Activated CD4-positive, alpha-beta memory T cell treated with anti-CD3 and anti-CD28 coated beads, Interleukin-2, amount 10 ng/mL, durations not matched to agents 7 days and 5 days (primary cell): Measurements from ENCODE around the gene PKD2. TPM values are rescaled to one million over a fixed set of nuclear protein-coding genes. Genes with fewer than 3 reads are reported as not detected.
"Not testable (repeated sequence)": the region's sequence is repeated elsewhere in the genome, so short reads cannot be mapped to it uniquely, and the experiment has no call there.

Experiments
- CTCF ChIA-PET: fragments of 350-600 bp; sonication (Branson Sonifier 250); formaldehyde crosslinking; loops from one replicate; lab custom pipeline; 2021; ENCODE audit warnings: antibody characterized with exemption, inconsistent platforms; lab: Charles Lee
- POLR2A ChIA-PET: fragments of 350-600 bp; sonication (Branson Sonifier 250); formaldehyde crosslinking; loops from one replicate; lab custom pipeline; 2021; ENCODE audit warnings: antibody characterized with exemption; lab: Charles Lee
- DNase-seq: peaks from one replicate; pipeline ENCODE4 v3.0.0-alpha.2; 2020
- H3K27ac Mint-ChIP-seq: one replicate; pipeline ENCODE4 v1.8.0; 2021; ENCODE audit warnings: mild to moderate bottlenecking, mixed read lengths
- H3K27me3 Mint-ChIP-seq: one replicate; pipeline ENCODE4 v1.8.0; 2021; ENCODE audit warnings: mixed read lengths
- H3K36me3 Mint-ChIP-seq: one replicate; pipeline ENCODE4 v1.8.0; 2021; ENCODE audit warnings: low read depth, mixed read lengths
- H3K4me1 Mint-ChIP-seq: one replicate; pipeline ENCODE4 v1.8.0; 2021; ENCODE audit warnings: mixed read lengths
- H3K4me3 Mint-ChIP-seq: one replicate; pipeline ENCODE4 v1.8.0; 2021; ENCODE audit warnings: mild to moderate bottlenecking, mixed read lengths
- H3K9me3 Mint-ChIP-seq: one replicate; pipeline ENCODE4 v1.8.0; 2021; ENCODE audit warnings: mixed read lengths
- total RNA-seq, 2 experiments: library from RNA; stranded (reverse); gene quantifications; one replicate each; pipeline ENCODE4 v1.2.3, GENCODE V29; 2021

PKD2 gene
- total RNA-seq, 2 experiments from 2014 or later = 9.1 to 10.4 TPM

- ChIA-PET POLR2A (no interaction called here), CTCF (no interaction called here)
- no peak for DNase-seq
These were observed 8.3 kb downstream of the PKD2 start for GRCh38 chr4:88015659-88016295.

GRCh38 chr4:88017516-88018297, 10.3 kb downstream of the PKD2 start:
- Mint-ChIP-seq H3K36me3 (peaks cover 29% of the 10 kb centered on the region), H3K27me3 (no peaks in the 10 kb centered on the region), H3K9me3 (no peaks in the 10 kb centered on the region), H3K4me3 (no peak overlapping the region), H3K27ac (no peak overlapping the region), H3K4me1 (peaks cover 9% of the 10 kb centered on the region)
- ChIA-PET CTCF (interaction anchor here (1.3 kb wide), 1 partner anchor 15 kb away, joined by 6 read pairs; no protein-coding TSS in a partner anchor), POLR2A (no interaction called here)
- DNase-seq = no peak

More at GRCh38 chr4:88015659-88016295, 8.3 kb downstream of the PKD2 start:
- Mint-ChIP-seq H3K27me3 (no peaks in the 10 kb centered on the region), H3K4me1 (peaks cover 18% of the 10 kb centered on the region), H3K9me3 (no peaks in the 10 kb centered on the region), H3K27ac (no peak overlapping the region), H3K36me3 (peaks cover 21% of the 10 kb centered on the region), H3K4me3 (no peak overlapping the region)

GRCh38 chr4:88018466-88018865, 11.0 kb downstream of the PKD2 start:
- H3K27me3 Mint-ChIP-seq = no peaks in the 10 kb centered on the region
- CTCF ChIA-PET = no interaction called here
- no peak for DNase-seq
- H3K27ac Mint-ChIP-seq = no peak overlapping the region
- H3K9me3 Mint-ChIP-seq = no peaks in the 10 kb centered on the region
- H3K4me3 Mint-ChIP-seq = no peak overlapping the region
- H3K36me3 Mint-ChIP-seq = peaks cover 32% of the 10 kb centered on the region
- peaks cover 4% of the 10 kb centered on the region for H3K4me1 Mint-ChIP-seq
- POLR2A ChIA-PET = no interaction called here

GRCh38 chr4:88021824-88022223, 14.4 kb downstream of the PKD2 start:
- CTCF ChIA-PET = interaction anchor here (3.3 kb wide), 1 partner anchor 11 kb away, joined by 19 read pairs; no protein-coding TSS in a partner anchor
- peaks cover 45% of the 10 kb centered on the region for H3K36me3 Mint-ChIP-seq
- no peak overlapping the region for H3K27ac Mint-ChIP-seq
- H3K9me3 Mint-ChIP-seq = peaks cover 10% of the 10 kb centered on the region
- no peak for DNase-seq
- POLR2A ChIA-PET = interaction anchor here (0.7 kb wide), 1 partner anchor 20 kb away, joined by 3 read pairs; no protein-coding TSS in a partner anchor
- H3K4me1 Mint-ChIP-seq = peaks cover 2% of the 10 kb centered on the region
- no peak overlapping the region for H3K4me3 Mint-ChIP-seq
- H3K27me3 Mint-ChIP-seq = no peaks in the 10 kb centered on the region

- POLR2A ChIA-PET = no interaction called here
- peaks cover 3% of the 10 kb centered on the region for H3K4me1 Mint-ChIP-seq
- peaks cover 10% of the 10 kb centered on the region for H3K9me3 Mint-ChIP-seq
- no peaks in the 10 kb centered on the region for H3K27me3 Mint-ChIP-seq
- no peak for DNase-seq
- CTCF ChIA-PET = interaction anchor here (3.3 kb wide), 1 partner anchor 10 kb away, joined by 19 read pairs; no protein-coding TSS in a partner anchor
- no peak overlapping the region for H3K4me3 Mint-ChIP-seq
- no peak overlapping the region for H3K27ac Mint-ChIP-seq
- H3K36me3 Mint-ChIP-seq = peaks cover 48% of the 10 kb centered on the region
These were observed 14.9 kb downstream of the PKD2 start for GRCh38 chr4:88022289-88022688.

GRCh38 chr4:88025868-88026661, 18.6 kb downstream of the PKD2 start:
- Mint-ChIP-seq H3K9me3 (peaks cover 13% of the 10 kb centered on the region), H3K4me1 (peaks cover 18% of the 10 kb centered on the region), H3K36me3 (peaks cover 60% of the 10 kb centered on the region)
- H3K27ac Mint-ChIP-seq, DNase-seq, H3K4me3 Mint-ChIP-seq, POLR2A ChIA-PET, H3K27me3 Mint-ChIP-seq: not testable (repeated sequence)
- CTCF ChIA-PET = interaction anchor here (0.8 kb wide), 1 partner anchor 185 kb away, joined by 3 read pairs; no protein-coding TSS in a partner anchor

- POLR2A ChIA-PET = no interaction called here
- CTCF ChIA-PET = no interaction called here
- Mint-ChIP-seq H3K36me3 (peaks cover 50% of the 10 kb centered on the region), H3K9me3 (peaks cover 13% of the 10 kb centered on the region), H3K4me3 (no peak overlapping the region), H3K27me3 (no peaks in the 10 kb centered on the region), H3K27ac (no peak overlapping the region), H3K4me1 (peaks cover 18% of the 10 kb centered on the region)
- no peak for DNase-seq
These were observed 20.5 kb downstream of the PKD2 start for GRCh38 chr4:88027611-88028608.

GRCh38 chr4:88028946-88029345, 21.5 kb downstream of the PKD2 start:
- Mint-ChIP-seq H3K27me3 (no peaks in the 10 kb centered on the region), H3K4me1 (peaks cover 18% of the 10 kb centered on the region), H3K9me3 (peaks cover 13% of the 10 kb centered on the region), H3K27ac (no peak overlapping the region), H3K36me3 (peaks cover 41% of the 10 kb centered on the region), H3K4me3 (no peak overlapping the region)
- POLR2A ChIA-PET = no interaction called here
- CTCF ChIA-PET = no interaction called here
- no peak for DNase-seq

GRCh38 chr4:88029556-88029955, 22.1 kb downstream of the PKD2 start:
- no peak for DNase-seq
- Mint-ChIP-seq H3K27me3 (no peaks in the 10 kb centered on the region), H3K4me3 (no peak overlapping the region), H3K36me3 (peaks cover 38% of the 10 kb centered on the region), H3K9me3 (peaks cover 13% of the 10 kb centered on the region), H3K27ac (no peak overlapping the region), H3K4me1 (peaks cover 18% of the 10 kb centered on the region)
- ChIA-PET CTCF (interaction anchor here (4.2 kb wide), 1 partner anchor 183 kb away, joined by 52 read pairs; no protein-coding TSS in a partner anchor), POLR2A (no interaction called here)

GRCh38 chr4:88030565-88031310, 23.3 kb downstream of the PKD2 start:
- Mint-ChIP-seq H3K4me1 (peaks cover 18% of the 10 kb centered on the region), H3K36me3 (peaks cover 36% of the 10 kb centered on the region), H3K4me3 (no peak overlapping the region), H3K9me3 (peaks cover 11% of the 10 kb centered on the region), H3K27me3 (no peaks in the 10 kb centered on the region), H3K27ac (no peak overlapping the region)
- no peak for DNase-seq
- POLR2A ChIA-PET = no interaction called here
- CTCF ChIA-PET = interaction anchor here (0.9 to 4.2 kb wide), 3 partner anchors 9 to 476 kb away, joined by 3 to 52 read pairs (median 19); no protein-coding TSS in a partner anchor

- Mint-ChIP-seq H3K9me3 (no peaks in the 10 kb centered on the region), H3K27me3 (no peaks in the 10 kb centered on the region), H3K4me3 (no peak overlapping the region), H3K27ac (no peak overlapping the region), H3K4me1 (peaks cover 4% of the 10 kb centered on the region), H3K36me3 (peaks cover 20% of the 10 kb centered on the region)
- CTCF ChIA-PET = interaction anchor here (0.6 to 4.2 kb wide), 29 partner anchors 11 to 727 kb away, joined by 3 to 52 read pairs (median 4); partner anchors contain the start of gene PPM1K
- POLR2A ChIA-PET = interaction anchor here (0.9 to 1.2 kb wide), 2 partner anchors 26 to 179 kb away, joined by 3 read pairs; partner anchors contain the start of gene PKD2
- DNase-seq = peak; percentile 33
These were observed 25.9 kb downstream of the PKD2 start for GRCh38 chr4:88033309-88033708.
